Left lung (tissue), 10 donors: ENCODE data around the gene FAM168A. TPM values are rescaled to one million over a fixed set of nuclear protein-coding genes. Genes with fewer than 3 reads are reported as not detected.

Experiments used
- ATAC-seq: fragments of 200-7000 bp; cut with Tn5 transposase; one replicate; pipeline ENCODE4 v1.9.1; 2020; ENCODE audit warnings: moderate library complexity
- DNase-seq, 4 donors: peaks; one replicate each; pipeline ENCODE4 v3.0.0-alpha.2; 2013 to 2020
- H3K27ac ChIP-seq, 2 donors: fragments of 200-600 bp; sonication (generic) in 1 of 2; one replicate each; pipeline versions ENCODE4 v1.5.0 to v1.8.0; 2020 to 2021
- H3K27me3 ChIP-seq, 2 donors: fragments of 200-600 bp; sonication (generic) in 1 of 2; one replicate each; pipeline versions ENCODE4 v1.5.0 to v1.8.0; 2020 to 2021
- H3K36me3 ChIP-seq, 2 donors: fragments of 200-600 bp; sonication (generic) in 1 of 2; one replicate each; pipeline versions ENCODE4 v1.5.0 to v1.8.0; 2020 to 2021
- H3K4me1 ChIP-seq, 2 donors: fragments of 200-600 bp; one replicate each; pipeline ENCODE4 v1.8.0; 2021
- H3K4me3 ChIP-seq, 2 donors: fragments of 200-600 bp; sonication (generic) in 1 of 2; one replicate each; pipeline versions ENCODE4 v1.5.0 to v1.8.0; 2020 to 2021; ENCODE audit warnings: mild to moderate bottlenecking in 1 of 2
- H3K9me3 ChIP-seq, 2 donors: fragments of 200-600 bp; sonication (generic) in 1 of 2; one replicate each; pipeline versions ENCODE4 v1.5.0 to v1.8.0; 2020 to 2021
- CTCF ChIP-seq, 2 donors: fragments of 200-600 bp; sonication (generic) in 1 of 2; IDR thresholded peaks; one replicate each; pipeline versions ENCODE4 v1.5.0 to v1.8.0; 2021; ENCODE audit warnings: antibody characterized with exemption in 2 of 2
- intact Hi-C, 2 donors: fragments of 100-400 bp; cut with DNase I; formaldehyde crosslinking; loops; one replicate each; pipeline versions ENCODE4 v1.11.2 to v1.14.2; 2022
- polyA plus RNA-seq, 6 donors: library from polyadenylated mRNA; unstranded; fragments of 120-200 nt; gene quantifications; one replicate each; pipeline ENCODE4 v1.2.1, GENCODE V29; 2013; ENCODE audit not compliant: insufficient read length in 6 of 6
- total RNA-seq, 2 donors: library from RNA; stranded (reverse); fragmentation: NEBNext Ultra II Directional; extraction: Animal tissue kit (Norgen Biotek cat#: 25700); gene quantifications; one replicate each; pipeline ENCODE4 v1.2.1, GENCODE V29; 2021
- donor health status: DM: no; HTN: yes; CAD: no.
- donor health status: DM: no; HTN: no; CAD: no.

Gene FAM168A
- total and polyA plus RNA-seq, 8 donors: 28.2 to 43.9 (median 41.6) TPM

- no peak for TF ChIP-seq CTCF (IDR thresholded peaks at IDR 0.05)
- no peak overlapping the region for H3K27ac ChIP-seq
Observed at GRCh38 chr11:73531386-73531785, 66.5 kb downstream of the FAM168A start.

GRCh38 chr11:73530109-73530508, 67.8 kb downstream of the FAM168A start:
- Histone ChIP-seq H3K36me3 (no peaks in the 10 kb centered on the region), H3K9me3 (no peaks in the 10 kb centered on the region), H3K27ac (no peak overlapping the region), H3K27me3 (no peaks in the 10 kb centered on the region), H3K4me3 (no peak overlapping the region), H3K4me1 (peaks cover 15 to 36% of the 10 kb centered on the region in 2 donors)
- ATAC-seq: peak; percentile 24
- no peak for TF ChIP-seq CTCF (IDR thresholded peaks at IDR 0.05)
- DNase-seq: no peak
- intact Hi-C loops: no loop called here

More at GRCh38 chr11:73531386-73531785, 66.5 kb downstream of the FAM168A start:
- Histone ChIP-seq H3K27me3 (no peaks in the 10 kb centered on the region), H3K4me3 (no peak overlapping the region), H3K9me3 (no peaks in the 10 kb centered on the region), H3K36me3 (no peaks in the 10 kb centered on the region), H3K4me1 (peaks cover 11 to 34% of the 10 kb centered on the region in 2 donors)
- no peak for DNase-seq
- ATAC-seq: no peak
- intact Hi-C loops: no loop called here

DNA sequence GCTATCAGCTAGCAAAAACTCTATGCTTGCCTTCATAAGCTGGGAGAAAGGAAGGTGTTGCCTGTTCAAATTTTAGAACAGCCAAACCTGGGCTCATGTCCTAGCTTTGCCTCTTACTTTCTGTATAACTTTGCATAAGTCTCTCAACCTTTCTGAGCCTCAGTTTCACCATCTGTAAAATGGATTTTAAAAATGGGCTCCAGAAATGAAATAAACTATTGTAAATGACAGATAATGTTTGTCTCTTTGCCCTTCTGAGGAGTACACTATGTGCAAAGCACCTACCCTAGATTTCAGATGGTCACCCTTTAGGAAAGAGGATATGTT, 68.7 kb downstream of the FAM168A start:
- no peak for TF ChIP-seq CTCF (IDR thresholded peaks at IDR 0.05)
- Histone ChIP-seq H3K9me3 (no peaks in the 10 kb centered on the region), H3K27ac (peak overlapping the region in 1 of 2 donors; percentile 68), H3K4me3 (no peak overlapping the region), H3K27me3 (no peaks in the 10 kb centered on the region), H3K4me1 (peaks cover 15 to 36% of the 10 kb centered on the region in 2 donors), H3K36me3 (no peaks in the 10 kb centered on the region)
- no peak for ATAC-seq
- DNase-seq: no peak
- intact Hi-C loops: no loop called here

GRCh38 chr11:73528483-73529203, 69.3 kb downstream of the FAM168A start:
- intact Hi-C loops: no loop called here
- Histone ChIP-seq H3K27ac (peak overlapping the region in 1 of 2 donors; percentile 68), H3K36me3 (no peaks in the 10 kb centered on the region), H3K4me3 (peak overlapping the region in 1 of 2 donors; percentile 16), H3K27me3 (no peaks in the 10 kb centered on the region), H3K4me1 (peaks cover 15 to 36% of the 10 kb centered on the region in 2 donors), H3K9me3 (no peaks in the 10 kb centered on the region)
- ATAC-seq (peak; percentile 67), DNase-seq (no peak)
- no peak for TF ChIP-seq CTCF (IDR thresholded peaks at IDR 0.05)

GRCh38 chr11:73528013-73528412, 69.9 kb downstream of the FAM168A start:
- Histone ChIP-seq H3K27ac (peak overlapping the region in 1 of 2 donors; percentile 68), H3K4me3 (no peak overlapping the region), H3K36me3 (no peaks in the 10 kb centered on the region), H3K27me3 (no peaks in the 10 kb centered on the region), H3K9me3 (no peaks in the 10 kb centered on the region), H3K4me1 (peaks cover 15 to 36% of the 10 kb centered on the region in 2 donors)
- DNase-seq: no peak
- ATAC-seq: no peak
- intact Hi-C loops: no loop called here
- TF ChIP-seq CTCF (IDR thresholded peaks at IDR 0.05): no peak
